HG03139 (cell line): ENCODE measurements around the gene GPR137.
"Not testable (repeated sequence)": the region's sequence is repeated elsewhere in the genome, so short reads cannot be mapped to it uniquely, and the experiment has no call there.

Source experiments
- ATAC-seq: cut with Tn5 transposase; IDR thresholded peaks from one replicate; pipeline ENCODE4 v1.9.1; 2021; ENCODE audit not compliant: unreplicated experiment

GPR137 gene

GRCh38 chr11:64317961-64318765 lies 32.5 kb downstream of the GPR137 start, which contains the start of gene PRDX5:
Gene PRDX5, plus strand, starts transcription at chr11:64318121. Its CDS starts 95 bp downstream, at chr11:64318216.
- peak; percentile 61 for ATAC-seq

- no peak for ATAC-seq
These were observed 33.4 kb downstream of the GPR137 start for GRCh38 chr11:64318766-64319761.

GRCh38 chr11:64320556-64320955 lies 34.9 kb downstream of the GPR137 start:
- ATAC-seq: no peak

- ATAC-seq: no peak
These were observed 35.4 kb downstream of the GPR137 start for GRCh38 chr11:64321026-64321425.

- no peak for ATAC-seq
These were observed 35.9 kb downstream of the GPR137 start for GRCh38 chr11:64321533-64321932.

- ATAC-seq: no peak
These were observed 37.2 kb downstream of the GPR137 start for GRCh38 chr11:64322925-64323260.

GRCh38 chr11:64323373-64323772 lies 37.7 kb downstream of the GPR137 start:
- no peak for ATAC-seq

- ATAC-seq: not testable (repeated sequence)
These were observed 38.3 kb downstream of the GPR137 start for GRCh38 chr11:64323984-64324383.

GRCh38 chr11:64324692-64325469 lies 39.2 kb downstream of the GPR137 start:
- no peak for ATAC-seq

- no peak for ATAC-seq
These were observed 41.7 kb downstream of the GPR137 start for GRCh38 chr11:64327375-64327774.

- ATAC-seq: no peak
These were observed 42.3 kb downstream of the GPR137 start for GRCh38 chr11:64327993-64328392.

GRCh38 chr11:64330888-64331287 lies 45.2 kb downstream of the GPR137 start:
- ATAC-seq: no peak

GRCh38 chr11:64331569-64332371 lies 46.1 kb downstream of the GPR137 start:
- no peak for ATAC-seq

GRCh38 chr11:64333556-64333955 lies 47.9 kb downstream of the GPR137 start:
- no peak for ATAC-seq

- ATAC-seq: peak; percentile 70
These were observed 49.4 kb downstream of the GPR137 start for GRCh38 chr11:64334764-64335735.

GRCh38 chr11:64337538-64338249 lies 52.0 kb downstream of the GPR137 start:
- ATAC-seq: no peak

- ATAC-seq: no peak
These were observed 53.1 kb downstream of the GPR137 start for GRCh38 chr11:64338716-64339115.
